Endothelial cell of umbilical vein (primary cell): ENCODE measurements around the gene PROCR. TPM values are rescaled to one million over a fixed set of nuclear protein-coding genes. Genes with fewer than 3 reads are reported as not detected.
A peak's percentile ranks its signal among the peaks of the same experiment; 100 is the strongest.

Experiments used
- BruUV-seq: library from RNA; stranded (reverse); fragments of 400-500 nt; replicated peaks from 2 replicates; lab custom pipeline; 2021; lab: Mats Ljungman, UMichigan
- CTCF ChIA-PET: fragments of 300-600, 350-600 bp; sonication (Branson Sonifier 250); formaldehyde crosslinking; loops from one replicate; lab custom pipeline; 2021; ENCODE audit warnings: antibody characterized with exemption, inconsistent platforms; lab: Charles Lee
- POLR2A ChIA-PET: fragments of 300-600, 350-600 bp; sonication (Branson Sonifier 250); formaldehyde crosslinking; loops from one replicate; lab custom pipeline; 2021; ENCODE audit warnings: antibody characterized with exemption, inconsistent platforms; lab: Charles Lee
- DNase-seq: peaks from one replicate; pipeline ENCODE4 v3.0.0-alpha.2; 2011; ENCODE audit warnings: low read depth, low spot score
- FAIRE-seq: peaks from 2 replicates; lab custom pipeline; 2011; peaks lifted over from hg19 to GRCh38; lab: Jason Lieb, UNC
- H2AFZ ChIP-seq: 2 replicates; pipeline ENCODE4 v1.6.0; 2012; ENCODE audit warnings: low read depth, low read length, control low read depth, inconsistent platforms
- H3K27ac ChIP-seq: 2 replicates; pipeline ENCODE4 v1.5.1; 2011; ENCODE audit warnings: low read depth, mild to moderate bottlenecking, control low read depth, low read length, moderate library complexity; ENCODE audit not compliant: insufficient read depth
- H3K27me3 ChIP-seq, 2 experiments: 2 replicates each; pipeline versions ENCODE4 v1.6.0 to v1.6.1; 2011; ENCODE audit warnings: low read length in 2 of 2, mixed read lengths in 1 of 2; ENCODE audit not compliant: control insufficient read depth in 2 of 2, insufficient read depth in 2 of 2
- H3K36me3 ChIP-seq, 2 experiments: 2 replicates in 1 of 2; 3 replicates in 1 of 2; pipeline ENCODE4 v1.5.1; 2011; ENCODE audit warnings: low read length in 2 of 2, mild to moderate bottlenecking in 1 of 2, moderate library complexity in 1 of 2; ENCODE audit not compliant: control insufficient read depth in 2 of 2, insufficient read depth in 2 of 2; ENCODE audit errors: extremely low read depth in 1 of 2
- H3K4me1 ChIP-seq: 3 replicates; pipeline ENCODE4 v1.5.1; 2011; ENCODE audit warnings: mild to moderate bottlenecking, low read length; ENCODE audit not compliant: control insufficient read depth, insufficient read depth; ENCODE audit errors: extremely low read depth
- H3K4me2 ChIP-seq: 2 replicates; pipeline ENCODE4 v1.6.1; 2011; ENCODE audit warnings: low read length, control low read depth, mixed read lengths; ENCODE audit not compliant: insufficient read depth
- H3K4me3 ChIP-seq, 3 experiments: fragments of 200-600 bp in 1 of 3; sonication (generic), shearing (Covaris generic) in 1 of 3; replicated peaks in 1 of 3; 2 replicates each; pipeline ENCODE4 v1.5.1; 2011 to 2016; ENCODE audit warnings: control low read depth in 3 of 3, low read length in 3 of 3, mild to moderate bottlenecking in 2 of 3, inconsistent platforms in 1 of 3, low read depth in 1 of 3, moderate library complexity in 1 of 3; ENCODE audit not compliant: insufficient read depth in 1 of 3
- H3K79me2 ChIP-seq: 2 replicates; pipeline ENCODE4 v1.6.0; 2012; ENCODE audit warnings: low read length, inconsistent platforms; ENCODE audit not compliant: control insufficient read depth, insufficient read depth
- H3K9ac ChIP-seq: replicated peaks from 2 replicates; pipeline ENCODE3; 2011; ENCODE audit warnings: low read length, control low read depth; ENCODE audit not compliant: insufficient read depth; ENCODE audit errors: extremely low read depth
- H3K9me1 ChIP-seq: replicated peaks from 3 replicates; pipeline ENCODE4 v1.6.0; 2011; ENCODE audit warnings: mild to moderate bottlenecking, low read length; ENCODE audit not compliant: control insufficient read depth, insufficient read depth; ENCODE audit errors: extremely low read depth
- H3K9me3 ChIP-seq: replicated peaks from 2 replicates; pipeline ENCODE4 v1.5.1; 2012; ENCODE audit warnings: low read length, inconsistent platforms; ENCODE audit not compliant: control insufficient read depth, insufficient read depth
- H4K20me1 ChIP-seq: replicated peaks from 2 replicates; pipeline ENCODE3; 2011; ENCODE audit warnings: mild to moderate bottlenecking, low read length; ENCODE audit not compliant: control insufficient read depth, insufficient read depth; ENCODE audit errors: extremely low read depth
- CTCF ChIP-seq, 2 donors: IDR thresholded peaks; 1 replicate in 1 of 2; 2 replicates in 1 of 2; pipeline ENCODE4 v1.5.1; 2011; ENCODE audit warnings: low read length in 2 of 2, mild to moderate bottlenecking in 2 of 2, moderate library complexity in 2 of 2, control low read depth in 1 of 2, inconsistent platforms in 1 of 2, low read depth in 1 of 2; ENCODE audit not compliant: insufficient read depth in 1 of 2; ENCODE audit errors: extremely low read depth in 1 of 2
- EZH2 ChIP-seq: IDR thresholded peaks from 2 replicates; pipeline ENCODE4 v1.6.1; 2012; ENCODE audit warnings: borderline replicate concordance, low read depth, mild to moderate bottlenecking, moderate library complexity, low read length, inconsistent platforms; ENCODE audit not compliant: severe bottlenecking
- FOS ChIP-seq: IDR thresholded peaks from 2 replicates; pipeline ENCODE4 v1.6.1; 2011; ENCODE audit warnings: mild to moderate bottlenecking, low read length, moderate library complexity, borderline replicate concordance; ENCODE audit not compliant: insufficient read depth
- GATA2 ChIP-seq: IDR thresholded peaks from 2 replicates; pipeline ENCODE4 v1.7.0; 2011; ENCODE audit warnings: low read depth, mild to moderate bottlenecking, moderate library complexity, mixed read lengths, low read length; ENCODE audit not compliant: insufficient read length, insufficient read depth
- JUN ChIP-seq: IDR thresholded peaks from 2 replicates; pipeline ENCODE4 v1.6.1; 2011; ENCODE audit warnings: borderline replicate concordance, low read depth; ENCODE audit not compliant: insufficient read length, insufficient read depth
- MYC ChIP-seq: IDR thresholded peaks from one replicate; pipeline ENCODE4 v1.6.1; 2011; ENCODE audit warnings: mild to moderate bottlenecking, low read depth, low read length
- POLR2A ChIP-seq: IDR thresholded peaks from 2 replicates; pipeline ENCODE4 v1.6.1; 2012; ENCODE audit warnings: low read depth, mild to moderate bottlenecking, control low read depth, low read length
- POLR2AphosphoS5 ChIP-seq: IDR thresholded peaks from 2 replicates; pipeline ENCODE4 v1.6.1; 2012; ENCODE audit warnings: low read depth, mild to moderate bottlenecking, control low read depth, low read length, moderate library complexity; ENCODE audit not compliant: insufficient read depth
- dilution Hi-C: fragments of 300-500 bp; cut with MboI; formaldehyde crosslinking; loops from one replicate; pipeline ENCODE4 v1.15.0; 2019; ENCODE audit warnings: low sequenced_read_pairs; ENCODE audit not compliant: extremely low pct_ligation_motif_present
- intact Hi-C: fragments of 100-400 bp; cut with micrococcal nuclease; formaldehyde crosslinking; loops from one replicate; pipeline ENCODE4 v1.10.0; 2022
- polyA plus RNA-seq, 4 experiments: library from polyadenylated mRNA; depleted of rRNA in 3 of 4; stranded (reverse) in 3 of 4; unstranded in 1 of 4; fragments of >200 nt; gene quantifications; 2 replicates each; pipeline versions ENCODE4 v1.2.1 to v1.2.3, GENCODE V29; 2011 to 2012; ENCODE audit warnings: missing spikeins in 1 of 4
- total RNA-seq: library from RNA; stranded (reverse); gene quantifications from 2 replicates; pipeline ENCODE4 v1.2.3, GENCODE V29; 2021
- TF ChIP-seq, protein P1 (sequence below): IDR thresholded peaks from 2 replicates; pipeline ENCODE4 v1.6.1; 2011; ENCODE audit not compliant: insufficient read depth, insufficient read length

Gene PROCR
- total and polyA plus RNA-seq, 2 donors (not counting 3 experiments of a cell fraction or from before 2014, with no cell fraction given): 251 to 376 TPM

DNA sequence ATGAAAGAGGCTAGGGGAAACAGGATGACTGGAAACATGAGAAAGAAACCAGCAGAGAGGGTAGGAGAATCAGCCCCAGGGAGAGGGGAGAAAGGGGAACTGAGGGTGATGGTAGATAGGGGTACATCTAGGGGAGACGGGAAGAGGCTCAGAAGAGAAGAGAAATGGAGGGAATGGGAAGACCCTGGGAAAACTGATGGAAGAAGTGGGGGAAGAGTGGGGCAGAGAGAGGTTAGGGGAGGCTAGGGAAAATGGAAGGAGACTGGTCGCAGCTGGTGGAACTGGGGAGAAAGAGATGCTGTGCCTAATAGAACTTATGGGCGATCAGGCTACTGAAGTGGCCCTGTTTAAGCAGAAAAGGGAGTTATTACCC lies 548 bp downstream of the PROCR start:
- no peaks in the 10 kb centered on the region for H3K9me1 ChIP-seq
- BruUV-seq: no TSS peak
- peak overlapping the region; percentile 91 for H3K4me2 ChIP-seq
- ChIA-PET CTCF (interaction anchor here (0.5 to 6.9 kb wide), 5 partner anchors 26 to 267 kb away, joined by 3 to 82 read pairs (median 5); partner anchors contain the start of gene EDEM2), POLR2A (no interaction called here)
- peak overlapping the region; percentile 9 for H2AFZ ChIP-seq
- no peak for DNase-seq
- intact Hi-C loops (loop anchor here (1.0 to 5.0 kb wide), 4 partner anchors 35 to 445 kb away; partner anchors contain the start of gene SPAG4), dilution Hi-C loops (no loop called here)
- peak overlapping the region; percentile 70 to 93 (median 80) for H3K4me3 ChIP-seq
- H3K27ac ChIP-seq: peak overlapping the region; percentile 79
- FAIRE-seq: no peak
- peaks cover 38% of the 10 kb centered on the region for H3K79me2 ChIP-seq
- no peaks in the 10 kb centered on the region for H3K27me3 ChIP-seq
- no peak for TF ChIP-seq GATA2
- no peak for TF ChIP-seq POLR2AphosphoS5
- TF ChIP-seq JUN: no peak
- no peak for TF ChIP-seq FOS
- no peak for TF ChIP-seq MYC
- TF ChIP-seq EZH2: no peak
- no peak for TF ChIP-seq CTCF (IDR thresholded peaks at IDR 0.05; ENCODE audit: extremely low read depth in 1 of 2, insufficient read depth in 1 of 2, low read depth in 1 of 2, low read length in 2 of 2)
- no peak for TF ChIP-seq POLR2A
- TF ChIP-seq, protein P1, sequence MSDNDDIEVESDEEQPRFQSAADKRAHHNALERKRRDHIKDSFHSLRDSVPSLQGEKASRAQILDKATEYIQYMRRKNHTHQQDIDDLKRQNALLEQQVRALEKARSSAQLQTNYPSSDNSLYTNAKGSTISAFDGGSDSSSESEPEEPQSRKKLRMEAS: no peak
- no peaks in the 10 kb centered on the region for H4K20me1 ChIP-seq
- H3K36me3 ChIP-seq: peaks cover 9 to 11% of the 10 kb centered on the region in 2 experiments
- peaks cover 32% of the 10 kb centered on the region for H3K4me1 ChIP-seq
- H3K9me3 ChIP-seq: no peaks in the 10 kb centered on the region
- H3K9ac ChIP-seq: peak overlapping the region; percentile 89
